Measurements from ENCODE around the gene TUBGCP6.

TUBGCP6 gene

GRCh38 chr22:50176850-50177536 is 67.8 kb downstream of the TUBGCP6 start:
- no peaks in the 10 kb centered on the region for H3K9me3 ChIP-seq (ENCODE audit: insufficient read depth, low read length, severe bottlenecking)
- no peaks in the 10 kb centered on the region for H3K4me1 ChIP-seq (ENCODE audit: insufficient read depth, low read length)
- ATAC-seq (ENCODE audit: insufficient read depth, low read depth): no peak
- H3K79me2 ChIP-seq (ENCODE audit: insufficient read depth, low read length): no peaks in the 10 kb centered on the region
- peaks cover 8% of the 10 kb centered on the region for H3K27me3 ChIP-seq (ENCODE audit: insufficient read depth, low read length, poor library complexity)
- no peak overlapping the region for H3K27ac ChIP-seq (ENCODE audit: low read length)
- H3K4me2 ChIP-seq (ENCODE audit: insufficient read depth, low read length): no peak overlapping the region
- no peak overlapping the region for H2AFZ ChIP-seq (ENCODE audit: low read depth, low read length)
- no peaks in the 10 kb centered on the region for H4K20me1 ChIP-seq (ENCODE audit: insufficient read depth, low read length)
- H3K9ac ChIP-seq (ENCODE audit: low read depth, low read length): no peak overlapping the region
- H3K4me3 ChIP-seq (ENCODE audit: low read depth in 1 of 2, low read length in 2 of 2): no peak overlapping the region
- TF ChIP-seq EZH2 (IDR thresholded peaks at IDR 0.05; ENCODE audit: borderline replicate concordance, low read depth, low read length, severe bottlenecking) (no peak), CTCF (IDR thresholded peaks at IDR 0.05; ENCODE audit: borderline replicate concordance, extremely low read depth, low read length, poor library complexity, severe bottlenecking) (no peak)
- no peak for DNase-seq
- H3K36me3 ChIP-seq (ENCODE audit: insufficient read depth, low read length): no peaks in the 10 kb centered on the region

DNA sequence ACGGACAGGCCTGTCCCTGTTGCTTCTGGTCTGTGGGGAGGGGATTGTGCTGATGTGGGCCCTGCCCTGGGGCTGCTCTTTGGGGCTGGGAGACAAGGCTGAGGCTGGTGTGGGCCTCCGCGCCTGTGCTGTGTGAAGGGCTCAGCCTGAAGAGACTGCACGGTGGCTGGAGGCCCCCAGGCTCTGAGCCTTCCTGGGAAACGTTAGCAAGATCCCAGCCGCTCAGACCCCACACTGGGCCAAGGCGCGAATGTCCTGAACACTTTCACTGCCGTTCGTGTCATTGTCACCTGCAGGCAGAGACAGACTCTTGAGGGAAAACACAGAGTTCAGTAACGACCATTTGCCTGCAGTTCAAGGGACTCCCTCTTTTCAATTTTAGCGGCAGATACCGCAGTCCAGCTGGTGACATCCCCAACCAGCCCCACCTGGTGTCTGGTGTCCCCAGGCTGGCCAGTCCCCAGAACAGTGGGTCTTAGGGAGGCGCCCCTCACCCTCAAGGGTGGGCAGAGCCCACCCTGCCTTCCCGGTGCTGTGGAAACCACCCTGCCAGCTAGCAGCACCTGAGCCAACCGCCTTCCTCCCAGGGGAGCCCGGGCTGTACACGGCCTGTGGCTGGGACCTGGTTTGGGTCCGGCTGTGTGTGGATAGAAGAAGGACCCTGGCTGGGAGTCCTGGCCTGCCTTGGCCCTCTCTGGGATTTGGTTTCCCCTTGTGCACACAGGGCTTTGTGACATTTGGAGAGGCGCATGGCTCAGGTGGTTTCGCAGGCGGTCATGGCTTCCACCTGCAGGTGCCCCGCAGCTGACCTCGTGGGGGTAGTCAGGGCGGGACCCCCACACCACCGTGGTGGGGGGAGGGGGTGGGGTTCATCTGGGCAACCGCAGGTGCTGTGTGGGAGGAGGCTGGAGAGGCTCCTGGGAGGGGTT is 68.6 kb downstream of the TUBGCP6 start:
- Histone ChIP-seq H3K4me2 (ENCODE audit: insufficient read depth, low read length) (no peak overlapping the region), H3K4me1 (ENCODE audit: insufficient read depth, low read length) (no peaks in the 10 kb centered on the region), H3K9me3 (ENCODE audit: insufficient read depth, low read length, severe bottlenecking) (no peaks in the 10 kb centered on the region), H2AFZ (ENCODE audit: low read depth, low read length) (no peak overlapping the region), H3K4me3 (ENCODE audit: low read depth in 1 of 2, low read length in 2 of 2) (no peak overlapping the region), H3K36me3 (ENCODE audit: insufficient read depth, low read length) (no peaks in the 10 kb centered on the region), H3K27me3 (ENCODE audit: insufficient read depth, low read length, poor library complexity) (peaks cover 8% of the 10 kb centered on the region), H3K9ac (ENCODE audit: low read depth, low read length) (no peak overlapping the region), H3K79me2 (ENCODE audit: insufficient read depth, low read length) (no peaks in the 10 kb centered on the region), H4K20me1 (ENCODE audit: insufficient read depth, low read length) (no peaks in the 10 kb centered on the region), H3K27ac (ENCODE audit: low read length) (no peak overlapping the region)
- ATAC-seq (ENCODE audit: insufficient read depth, low read depth): no peak
- TF ChIP-seq EZH2 (IDR thresholded peaks at IDR 0.05; ENCODE audit: borderline replicate concordance, low read depth, low read length, severe bottlenecking) (no peak), CTCF (IDR thresholded peaks at IDR 0.05; ENCODE audit: borderline replicate concordance, extremely low read depth, low read length, poor library complexity, severe bottlenecking) (no peak)
- no peak for DNase-seq

GRCh38 chr22:50175191-50175461 is 69.7 kb downstream of the TUBGCP6 start:
- Histone ChIP-seq H4K20me1 (ENCODE audit: insufficient read depth, low read length) (no peaks in the 10 kb centered on the region), H3K27me3 (ENCODE audit: insufficient read depth, low read length, poor library complexity) (peaks cover 8% of the 10 kb centered on the region), H3K9me3 (ENCODE audit: insufficient read depth, low read length, severe bottlenecking) (no peaks in the 10 kb centered on the region), H3K9ac (ENCODE audit: low read depth, low read length) (no peak overlapping the region), H2AFZ (ENCODE audit: low read depth, low read length) (no peak overlapping the region), H3K4me1 (ENCODE audit: insufficient read depth, low read length) (no peaks in the 10 kb centered on the region), H3K27ac (ENCODE audit: low read length) (no peak overlapping the region), H3K79me2 (ENCODE audit: insufficient read depth, low read length) (no peaks in the 10 kb centered on the region), H3K36me3 (ENCODE audit: insufficient read depth, low read length) (no peaks in the 10 kb centered on the region), H3K4me3 (ENCODE audit: low read depth in 1 of 2, low read length in 2 of 2) (no peak overlapping the region), H3K4me2 (ENCODE audit: insufficient read depth, low read length) (no peak overlapping the region)
- TF ChIP-seq EZH2 (IDR thresholded peaks at IDR 0.05; ENCODE audit: borderline replicate concordance, low read depth, low read length, severe bottlenecking) (no peak), CTCF (IDR thresholded peaks at IDR 0.05; ENCODE audit: borderline replicate concordance, extremely low read depth, low read length, poor library complexity, severe bottlenecking) (no peak)
- no peak for ATAC-seq (ENCODE audit: insufficient read depth, low read depth)
- DNase-seq: no peak
